HAP-1 (cell line): ENCODE measurements around the gene IFT81.
"Not testable (repeated sequence)": the region's sequence is repeated elsewhere in the genome, so short reads cannot be mapped to it uniquely, and the experiment has no call there.

Experiments used
- DNase-seq, 2 experiments: peaks; one replicate each; pipeline ENCODE4 v3.0.0-alpha.2; 2016 to 2020; ENCODE audit warnings: low spot score in 2 of 2
- H3K27me3 ChIP-seq: fragments of 250-450 bp; sonication (Bioruptor Pico); 2 replicates; pipeline ENCODE4 v1.5.1; 2020; ENCODE audit warnings: low read depth, mild to moderate bottlenecking, moderate library complexity
- H3K36me3 ChIP-seq: fragments of 250-450 bp; sonication (Bioruptor Pico); replicated peaks from 2 replicates; pipeline ENCODE4 v1.5.1; 2020; ENCODE audit warnings: mild to moderate bottlenecking
- H3K4me1 ChIP-seq: fragments of 250-450 bp; sonication (Bioruptor Pico); 2 replicates; pipeline ENCODE4 v1.5.1; 2020; ENCODE audit warnings: mild to moderate bottlenecking
- H3K4me3 ChIP-seq: fragments of 250-450 bp; sonication (Bioruptor Pico); 2 replicates; pipeline ENCODE4 v1.5.1; 2020; ENCODE audit warnings: mild to moderate bottlenecking, moderate library complexity
- H3K9me3 ChIP-seq: fragments of 250-450 bp; sonication (Bioruptor Pico); 2 replicates; pipeline ENCODE4 v1.5.1; 2020; ENCODE audit warnings: mild to moderate bottlenecking, moderate library complexity
- in situ Hi-C: fragments of 300-500 bp; cut with MboI; formaldehyde crosslinking; loops from 3 replicates; pipeline ENCODE4 v1.14.3; 2020; ENCODE audit warnings: low sequenced_read_pairs, inconsistent platforms, mixed read lengths

IFT81 gene

DNA sequence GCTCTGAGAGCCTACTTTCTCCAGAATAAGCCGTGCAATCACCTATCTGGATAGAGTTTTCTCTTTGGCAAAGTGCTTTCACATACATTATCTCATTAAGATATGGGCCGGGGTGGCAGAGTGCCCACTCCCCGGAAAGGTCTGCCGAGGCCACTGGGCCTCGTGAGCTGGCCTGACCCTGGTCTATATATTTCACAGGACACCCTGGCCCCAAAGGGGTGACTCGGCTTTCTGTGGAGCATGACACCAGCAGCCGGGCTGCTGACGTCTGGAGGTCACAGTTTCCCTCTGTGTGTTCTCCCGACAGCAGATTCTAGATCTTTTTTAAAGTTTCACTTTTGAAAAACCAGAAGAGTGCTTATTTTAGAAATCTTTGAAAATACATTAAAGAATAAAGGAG, 129.0 kb downstream of the IFT81 start:
- H3K36me3 ChIP-seq: no peaks in the 10 kb centered on the region
- no peak for DNase-seq
- no peaks in the 10 kb centered on the region for H3K9me3 ChIP-seq
- no peak overlapping the region for H3K4me3 ChIP-seq
- H3K4me1 ChIP-seq: no peaks in the 10 kb centered on the region
- H3K27me3 ChIP-seq: no peaks in the 10 kb centered on the region
- in situ Hi-C loops: no loop called here

DNA sequence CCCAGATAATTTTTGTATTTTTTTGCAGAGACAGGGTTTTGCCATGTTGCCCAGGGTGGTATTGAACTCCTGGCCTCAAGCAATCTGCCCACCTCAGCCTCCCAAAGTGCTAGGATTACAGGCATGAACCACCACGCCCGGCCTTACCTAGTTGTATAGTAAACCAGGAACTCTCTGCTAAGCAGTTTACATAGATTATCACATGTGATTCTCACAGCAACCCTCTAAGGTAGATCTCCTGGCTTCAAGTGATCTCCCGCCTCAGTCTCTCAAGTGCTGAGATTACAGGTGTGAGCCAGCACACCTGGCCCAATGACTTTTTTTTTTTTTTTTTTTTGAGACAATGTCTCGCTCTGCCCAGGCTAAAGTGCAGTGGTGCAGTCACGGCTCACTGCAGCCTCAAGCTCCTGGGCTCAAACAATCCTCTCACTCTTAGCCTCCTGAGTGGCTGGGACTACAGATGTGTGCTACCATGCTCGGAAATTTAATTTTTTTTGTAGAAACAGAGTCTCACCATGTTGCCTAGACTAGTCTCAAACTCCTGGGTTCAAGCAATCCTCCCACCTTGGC, 130.9 kb downstream of the IFT81 start:
- Histone ChIP-seq H3K36me3 (no peaks in the 10 kb centered on the region), H3K4me1 (no peaks in the 10 kb centered on the region), H3K9me3 (no peaks in the 10 kb centered on the region), H3K4me3 (no peak overlapping the region), H3K27me3 (no peaks in the 10 kb centered on the region)
- no peak for DNase-seq
- in situ Hi-C loops: no loop called here

DNA sequence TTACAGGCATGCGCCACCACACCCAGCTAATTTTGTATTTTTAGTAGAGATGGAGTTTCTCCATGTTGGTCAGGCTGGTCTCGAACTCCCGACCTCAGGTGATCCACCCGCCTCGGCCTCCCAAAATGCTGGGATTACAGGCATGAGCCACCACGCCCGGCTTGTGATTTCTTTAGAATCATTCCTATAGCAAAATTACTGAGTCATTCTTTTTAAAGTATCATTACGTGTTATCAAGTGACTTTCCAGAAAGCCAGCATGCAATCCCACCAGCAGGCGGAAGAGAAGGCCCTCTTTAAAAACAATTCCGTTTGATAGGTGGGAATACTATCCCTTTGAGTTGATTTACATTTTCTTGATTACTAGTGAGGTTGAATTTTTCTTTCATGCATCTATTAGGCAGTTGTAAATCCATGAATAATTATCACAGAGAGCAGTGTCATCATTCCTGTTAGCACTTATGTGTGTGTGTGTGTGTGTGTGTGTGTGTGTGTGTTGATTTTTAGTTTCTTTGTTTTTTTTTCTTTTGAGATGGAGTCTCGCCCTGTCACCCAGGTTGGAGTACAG, 131.8 kb downstream of the IFT81 start:
- DNase-seq, H3K27me3 ChIP-seq, H3K4me1 ChIP-seq, in situ Hi-C loops, H3K9me3 ChIP-seq, H3K36me3 ChIP-seq, H3K4me3 ChIP-seq: not testable (repeated sequence)

DNA sequence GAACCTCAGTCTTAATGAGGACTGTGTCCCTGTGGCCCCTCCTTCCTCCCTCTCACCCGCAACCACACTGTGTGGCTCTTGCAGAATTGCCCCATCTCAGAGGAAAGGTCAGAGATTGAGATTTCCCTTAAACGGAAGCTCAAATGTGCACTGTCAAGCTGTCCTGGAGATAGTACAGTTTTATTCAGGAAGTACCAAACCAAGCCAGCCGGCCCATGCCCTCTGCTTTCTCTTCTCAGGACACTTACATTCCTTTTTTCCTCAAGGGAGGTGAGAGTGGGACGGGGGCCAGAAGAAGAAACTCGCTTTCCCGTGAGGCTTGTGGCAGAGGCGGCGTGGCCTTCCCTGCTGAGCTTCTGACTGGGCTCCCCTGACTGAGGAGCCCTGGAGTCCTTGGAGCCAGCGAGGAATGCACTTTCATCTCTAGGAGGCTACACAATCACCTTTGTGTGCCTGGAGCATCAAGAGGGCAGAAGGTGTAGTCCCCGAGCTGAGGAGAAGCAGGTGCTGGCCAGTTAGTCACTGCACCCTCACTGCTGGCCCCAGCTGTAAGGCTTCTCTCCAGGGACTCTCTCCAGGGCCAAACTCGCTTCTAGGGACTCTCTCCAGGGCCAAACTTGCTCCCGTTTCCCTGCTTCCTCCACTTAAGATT, 132.7 kb downstream of the IFT81 start:
- no peak for DNase-seq
- H3K4me3 ChIP-seq: no peak overlapping the region
- in situ Hi-C loops: no loop called here
- H3K27me3 ChIP-seq: no peaks in the 10 kb centered on the region
- H3K4me1 ChIP-seq: no peaks in the 10 kb centered on the region
- no peaks in the 10 kb centered on the region for H3K9me3 ChIP-seq
- H3K36me3 ChIP-seq: no peaks in the 10 kb centered on the region

DNA sequence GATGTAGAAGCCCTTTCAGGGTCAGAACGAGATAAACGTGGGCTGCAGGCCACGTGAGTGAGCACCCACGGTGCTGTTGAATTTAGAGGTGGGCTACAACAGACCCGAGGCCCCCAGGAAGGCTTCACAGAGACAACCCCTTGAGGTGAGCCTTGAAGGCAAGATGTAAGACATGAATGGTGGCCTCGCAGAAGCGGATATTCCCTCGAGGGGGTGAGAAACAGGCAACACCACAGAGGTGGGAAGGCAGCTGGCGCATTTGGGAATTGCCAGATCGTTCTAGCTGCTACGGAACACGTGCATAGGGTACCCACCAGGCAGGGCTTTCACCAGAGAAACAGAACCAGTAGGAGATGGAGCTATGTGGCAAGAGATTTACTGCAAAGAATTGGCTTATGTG, 134.3 kb downstream of the IFT81 start:
- Histone ChIP-seq H3K4me1 (no peaks in the 10 kb centered on the region), H3K9me3 (no peaks in the 10 kb centered on the region), H3K4me3 (no peak overlapping the region), H3K36me3 (no peaks in the 10 kb centered on the region), H3K27me3 (no peaks in the 10 kb centered on the region)
- in situ Hi-C loops: no loop called here
- DNase-seq: no peak

DNA sequence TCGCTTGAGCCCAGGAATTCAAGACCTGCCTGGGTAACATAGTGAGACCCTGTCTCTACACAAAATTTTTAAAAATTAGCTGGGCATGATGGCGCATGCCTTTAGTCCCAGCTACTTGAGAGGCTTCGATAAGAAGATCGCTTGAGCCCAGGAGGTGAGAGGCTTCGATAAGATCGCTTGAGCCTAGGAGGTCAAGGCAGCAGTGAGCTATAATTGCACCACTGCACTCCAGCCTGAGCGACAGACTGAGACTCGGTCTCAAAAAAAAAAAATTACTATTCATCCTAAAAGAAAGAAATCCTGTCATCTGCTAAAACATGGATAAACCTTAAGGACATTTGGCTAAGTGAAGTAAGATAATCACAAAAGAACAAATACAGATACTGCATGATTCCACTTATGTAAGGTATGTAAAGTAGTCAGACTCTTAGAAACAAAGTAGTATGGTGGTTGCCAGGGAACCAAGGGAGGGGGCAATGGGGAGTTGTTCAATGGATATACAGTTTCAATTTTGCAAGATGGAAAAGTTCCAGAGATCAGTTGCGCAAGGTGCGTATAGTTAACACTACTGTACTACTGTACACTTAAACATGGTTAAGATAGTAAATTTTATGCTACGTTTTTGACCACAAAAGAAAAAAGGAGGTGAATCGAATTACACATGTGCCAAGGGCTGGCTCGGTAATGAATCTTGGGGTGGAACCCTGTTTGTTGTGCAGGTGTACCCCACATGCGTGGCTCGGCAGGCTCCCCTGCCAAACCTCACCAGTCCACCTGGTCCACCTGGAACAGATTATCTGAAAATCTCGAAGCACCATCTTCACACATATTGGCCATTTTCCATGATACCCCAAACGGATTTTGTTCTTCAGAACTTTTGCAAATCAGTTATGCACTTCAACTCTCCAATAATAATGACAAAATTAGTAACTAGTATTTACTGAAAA, 138.6 kb downstream of the IFT81 start:
- in situ Hi-C loops: no loop called here
- Histone ChIP-seq H3K9me3 (no peaks in the 10 kb centered on the region), H3K27me3 (no peaks in the 10 kb centered on the region), H3K4me1 (peaks cover 14% of the 10 kb centered on the region), H3K36me3 (no peaks in the 10 kb centered on the region), H3K4me3 (no peak overlapping the region)
- DNase-seq: no peak

DNA sequence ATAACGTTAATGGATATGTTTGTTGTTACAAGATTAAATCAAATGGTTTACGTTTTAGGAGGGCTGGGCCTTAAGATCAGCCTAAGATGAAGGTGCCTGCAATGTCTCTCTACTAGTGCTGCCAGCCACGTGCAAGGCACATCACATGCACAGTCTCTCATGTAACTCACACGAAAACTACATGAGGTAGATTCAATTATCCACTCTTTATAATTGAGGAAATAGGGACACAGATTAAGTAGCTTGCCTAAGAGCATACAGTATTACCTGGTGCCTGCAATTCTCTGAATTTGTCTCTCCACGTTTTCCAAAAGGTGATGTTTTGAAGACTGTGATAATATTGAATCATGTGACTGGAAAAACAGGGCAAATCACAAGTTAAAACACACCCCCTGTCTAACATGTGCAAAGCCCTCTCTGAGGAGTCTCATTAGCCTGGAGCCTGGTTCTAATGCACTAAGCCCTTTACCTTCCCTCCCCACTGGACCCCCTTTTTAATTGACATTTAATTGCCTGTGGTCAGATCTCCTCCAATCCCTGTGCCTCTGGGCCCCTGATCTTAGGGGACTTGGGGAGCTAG, 142.3 kb downstream of the IFT81 start:
- Histone ChIP-seq H3K27me3 (no peaks in the 10 kb centered on the region), H3K9me3 (no peaks in the 10 kb centered on the region), H3K36me3 (no peaks in the 10 kb centered on the region), H3K4me3 (no peak overlapping the region), H3K4me1 (peaks cover 37% of the 10 kb centered on the region)
- in situ Hi-C loops: no loop called here
- peak; percentile 45 to 46 for DNase-seq

DNA sequence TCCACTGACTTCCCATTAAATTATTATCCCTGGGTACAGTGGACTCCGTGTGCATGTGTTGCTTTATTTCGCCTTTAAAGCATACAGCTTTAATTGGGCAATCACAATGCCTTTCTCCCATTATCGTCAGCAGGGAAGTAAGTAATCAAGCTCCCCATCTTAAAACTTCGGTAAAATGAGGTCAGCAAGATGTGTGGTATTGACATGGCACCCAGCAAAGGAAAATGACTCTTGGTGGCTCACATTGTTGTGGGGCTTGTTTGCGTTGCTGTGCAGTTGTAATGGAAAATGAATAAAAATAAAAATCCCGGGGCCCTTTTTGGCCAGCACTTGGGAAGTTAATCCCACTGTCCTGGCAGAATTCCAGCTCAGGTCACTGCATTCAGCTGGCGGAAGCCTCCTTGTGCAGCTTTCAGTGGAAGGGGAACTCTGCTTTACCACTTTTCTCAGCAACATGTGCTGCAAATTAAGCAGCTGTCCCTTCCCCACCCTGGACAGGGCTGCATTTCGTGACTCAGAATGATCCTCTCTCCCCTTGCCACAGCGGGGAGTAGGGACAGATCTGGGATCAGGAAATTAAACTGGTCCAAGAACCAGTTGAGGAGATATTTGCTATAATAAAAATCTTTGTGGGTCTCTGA, 142.9 kb downstream of the IFT81 start:
- Histone ChIP-seq H3K27me3 (no peaks in the 10 kb centered on the region), H3K9me3 (no peaks in the 10 kb centered on the region), H3K4me1 (peaks cover 39% of the 10 kb centered on the region), H3K4me3 (no peak overlapping the region), H3K36me3 (no peaks in the 10 kb centered on the region)
- in situ Hi-C loops: no loop called here
- DNase-seq: peak; percentile 94 to 95
